NCI-H1105 treated with DMSO at 0.1 percent for 48 hours (cell line): ENCODE measurements around the gene GFRAL.
"Not testable (repeated sequence)": the region's sequence is repeated elsewhere in the genome, so short reads cannot be mapped to it uniquely, and the experiment has no call there.

Source experiments
- DNase-seq: peaks from one replicate; lab custom pipeline; 2025; lab: John Stamatoyannopoulos, UW

Gene GFRAL, protein sequence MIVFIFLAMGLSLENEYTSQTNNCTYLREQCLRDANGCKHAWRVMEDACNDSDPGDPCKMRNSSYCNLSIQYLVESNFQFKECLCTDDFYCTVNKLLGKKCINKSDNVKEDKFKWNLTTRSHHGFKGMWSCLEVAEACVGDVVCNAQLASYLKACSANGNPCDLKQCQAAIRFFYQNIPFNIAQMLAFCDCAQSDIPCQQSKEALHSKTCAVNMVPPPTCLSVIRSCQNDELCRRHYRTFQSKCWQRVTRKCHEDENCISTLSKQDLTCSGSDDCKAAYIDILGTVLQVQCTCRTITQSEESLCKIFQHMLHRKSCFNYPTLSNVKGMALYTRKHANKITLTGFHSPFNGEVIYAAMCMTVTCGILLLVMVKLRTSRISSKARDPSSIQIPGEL

DNA sequence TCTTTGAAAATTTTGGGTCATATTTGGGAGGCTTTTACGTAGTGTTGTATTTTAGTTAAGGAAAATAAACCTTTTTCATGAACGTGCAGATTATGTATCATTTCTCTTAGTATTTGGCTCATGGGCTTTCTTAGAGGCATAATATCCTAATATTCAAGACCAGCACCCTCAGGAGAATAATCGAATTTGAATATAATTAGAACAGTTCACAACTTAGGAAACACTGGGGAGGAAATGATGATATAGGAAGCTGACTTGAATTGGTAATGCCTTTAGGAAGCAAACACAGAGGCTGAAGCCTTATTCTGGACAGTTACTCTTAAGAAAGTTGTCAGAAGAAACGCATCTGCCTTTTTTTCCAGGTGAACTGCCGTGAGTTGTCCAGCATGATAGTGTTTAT lies at the start of gene GFRAL:
Gene GFRAL (plus strand): TSS at position 301 of the 400 bp plus-strand sequence. CDS start 86 bp downstream, at position 387.
- no peak for DNase-seq

GRCh38 chr6:55277646-55278045 lies 49.6 kb upstream of the GFRAL start:
- DNase-seq = no peak

- no peak for DNase-seq
Measured at GRCh38 chr6:55281215-55281614, 46.1 kb upstream of the GFRAL start.

- DNase-seq = no peak
Measured at GRCh38 chr6:55282115-55282514, 45.2 kb upstream of the GFRAL start.

- no peak for DNase-seq
Measured at GRCh38 chr6:55286824-55287223, 40.4 kb upstream of the GFRAL start.

DNA sequence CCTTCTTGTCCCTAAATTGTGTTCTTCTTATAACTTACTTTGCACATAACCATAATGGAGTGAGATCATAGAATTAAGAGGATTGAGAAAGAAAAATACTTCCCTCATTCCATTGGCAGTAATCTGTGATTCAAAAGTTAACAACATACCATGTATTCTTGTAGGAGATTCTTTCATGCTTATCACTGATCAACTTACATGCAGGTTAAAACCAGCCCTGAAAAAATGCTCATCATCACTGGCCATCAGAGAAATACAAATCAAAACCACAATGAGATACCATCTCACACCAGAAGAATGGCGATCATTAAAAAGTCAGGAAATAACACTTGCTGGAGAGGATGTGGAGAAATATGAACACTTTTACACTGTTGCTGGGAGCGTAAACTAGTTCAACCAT lies 36.5 kb upstream of the GFRAL start:
- no peak for DNase-seq

- DNase-seq = no peak
Measured at GRCh38 chr6:55293116-55293515, 34.2 kb upstream of the GFRAL start.

DNA sequence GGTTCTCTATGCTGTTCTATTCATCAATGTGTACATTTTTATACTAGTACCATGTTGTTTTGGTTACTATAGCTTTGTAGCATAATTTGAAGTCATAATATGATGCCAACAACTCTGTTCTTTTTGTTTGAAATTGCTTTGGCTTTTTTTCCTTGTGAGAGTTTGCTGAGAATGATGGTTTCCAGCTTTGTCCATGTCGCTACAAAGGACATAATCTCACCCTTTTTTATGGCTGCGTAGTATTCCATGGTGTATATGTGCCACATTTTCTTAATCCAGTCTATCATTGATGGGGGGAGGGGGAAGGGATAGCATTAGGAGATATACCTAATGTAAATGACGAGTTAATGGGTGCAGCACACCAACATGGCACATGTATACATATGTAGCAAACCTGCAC lies 30.1 kb upstream of the GFRAL start:
- not testable (repeated sequence) for DNase-seq

DNA sequence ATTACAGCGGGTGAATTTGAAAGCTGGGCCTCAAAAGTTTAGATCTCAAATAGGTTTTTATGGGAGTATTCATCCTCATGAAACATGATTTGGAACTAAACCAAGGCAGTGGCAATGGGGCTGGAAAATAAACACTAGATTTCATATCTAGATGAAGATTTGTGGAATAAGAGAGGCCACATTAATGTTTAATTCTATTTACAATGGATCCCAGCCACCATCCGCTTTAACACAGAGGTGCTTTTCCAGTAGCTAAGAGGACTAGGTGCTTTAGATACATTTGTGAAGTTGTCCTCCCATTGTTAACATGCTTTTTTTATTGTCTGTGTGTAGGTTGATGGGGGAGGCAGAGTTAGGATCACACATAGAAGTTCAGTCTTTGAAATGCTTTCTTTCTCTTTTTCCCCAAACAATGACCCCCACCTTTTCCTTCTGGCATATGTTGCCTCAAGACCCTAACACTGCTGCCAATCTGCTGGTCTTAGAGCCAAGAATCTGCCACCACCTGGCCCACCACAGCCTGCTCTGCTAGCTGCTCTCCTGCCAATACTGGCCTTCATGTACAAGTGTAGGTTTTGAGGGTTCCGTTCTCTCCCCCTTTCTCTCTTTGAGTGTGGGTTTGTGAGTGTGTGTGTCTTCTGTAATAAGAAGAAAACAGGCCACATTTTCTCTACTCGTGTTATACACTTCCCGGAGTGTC lies 27.8 kb upstream of the GFRAL start:
- DNase-seq = no peak

DNA sequence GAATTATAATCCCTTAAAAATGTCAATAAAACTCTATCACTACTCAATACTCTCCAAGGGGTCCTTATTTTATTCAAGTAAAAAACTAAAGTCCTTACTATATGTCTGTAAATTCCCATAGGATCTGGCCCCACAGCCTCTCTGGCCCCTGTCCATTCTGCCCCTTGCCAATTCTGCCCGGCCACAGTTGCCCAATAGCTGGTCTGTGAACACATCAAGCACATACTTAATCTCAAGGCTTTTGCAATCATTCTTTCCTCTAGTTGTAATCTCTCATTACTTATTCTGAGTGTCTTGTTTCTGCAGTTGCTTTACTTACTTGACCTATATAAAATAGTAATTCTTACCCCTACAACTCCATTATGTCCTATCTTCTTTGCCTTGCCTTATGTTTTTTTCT lies 22.5 kb upstream of the GFRAL start:
- DNase-seq = no peak

GRCh38 chr6:55319961-55320695 lies 7.1 kb upstream of the GFRAL start:
- no peak for DNase-seq

DNA sequence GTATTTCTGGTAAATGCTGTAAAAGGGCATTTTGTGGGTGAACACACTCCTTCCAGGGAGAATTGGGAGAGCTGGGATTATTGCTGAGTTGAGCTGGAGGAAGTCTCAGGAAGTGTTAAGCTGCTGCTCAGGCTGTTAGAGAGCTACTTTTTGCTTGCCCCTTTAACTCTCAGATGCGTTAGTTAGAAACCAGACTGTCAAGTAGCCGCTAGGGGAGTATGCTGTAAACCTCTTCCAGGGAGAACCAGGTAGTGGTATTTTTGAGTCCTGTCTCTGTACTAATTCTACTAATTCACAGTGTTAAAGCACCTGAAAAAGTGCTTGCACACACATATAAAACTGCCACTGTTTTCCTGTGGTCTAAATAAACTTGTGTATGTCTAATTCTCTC lies 6.6 kb upstream of the GFRAL start:
- no peak for DNase-seq

- DNase-seq = no peak
Measured at GRCh38 chr6:55377150-55377549, 49.9 kb downstream of the GFRAL start.

DNA sequence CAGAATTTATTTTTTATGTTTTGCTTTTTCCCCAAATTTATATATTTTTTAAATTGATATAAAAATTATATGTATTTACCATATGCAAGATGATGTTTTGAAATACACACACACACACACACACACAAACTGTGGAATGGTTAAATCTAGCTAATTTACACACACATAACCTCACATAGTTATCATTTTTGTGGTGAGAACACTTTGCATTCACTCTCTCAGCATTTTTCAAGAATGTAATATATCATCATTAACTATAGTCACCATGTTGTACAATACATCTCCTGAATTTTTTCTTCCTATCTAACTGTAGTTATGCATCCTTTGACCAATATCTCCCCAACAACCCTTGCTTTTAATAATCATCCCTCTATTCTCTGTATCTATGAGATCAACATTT lies 52.2 kb downstream of the GFRAL start:
- DNase-seq = no peak

DNA sequence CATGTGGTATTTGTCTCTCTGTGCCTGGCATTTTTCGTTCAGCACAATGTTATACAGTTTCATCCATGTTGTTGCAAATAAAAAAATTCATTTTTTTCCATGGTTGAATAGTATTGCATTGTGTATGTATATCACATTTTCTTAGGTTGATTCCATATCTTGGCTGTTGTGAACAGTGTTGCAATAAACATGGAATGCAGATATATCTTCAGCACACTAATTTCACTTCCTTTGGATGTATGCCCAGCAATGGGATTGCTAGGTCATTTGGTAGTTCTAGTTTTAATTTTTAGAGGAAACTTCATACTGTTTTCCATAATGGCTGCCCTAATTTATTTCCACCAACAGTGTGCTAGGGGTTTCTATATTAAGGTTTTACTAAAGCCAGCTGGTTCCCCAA lies 52.6 kb downstream of the GFRAL start:
- DNase-seq = no peak

DNA sequence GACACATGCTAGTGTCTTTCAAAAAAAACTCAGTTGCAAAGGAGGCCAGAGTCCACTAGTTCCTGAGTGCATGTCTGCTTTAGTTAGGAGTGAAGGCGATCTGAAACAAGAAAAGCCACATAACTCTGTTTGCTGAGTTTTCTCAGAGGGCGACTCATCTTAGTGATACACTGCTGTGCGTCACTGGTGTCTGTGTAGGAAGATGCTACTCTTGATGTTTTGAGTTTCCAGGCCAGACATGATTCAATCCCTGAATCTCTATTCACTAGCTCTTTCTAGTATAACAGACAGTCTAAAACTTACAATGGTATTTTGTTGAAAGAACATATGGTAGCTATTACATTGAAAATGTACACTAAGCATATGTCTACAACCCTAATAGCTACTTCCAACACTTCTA lies 60.9 kb downstream of the GFRAL start:
- DNase-seq = no peak

DNA sequence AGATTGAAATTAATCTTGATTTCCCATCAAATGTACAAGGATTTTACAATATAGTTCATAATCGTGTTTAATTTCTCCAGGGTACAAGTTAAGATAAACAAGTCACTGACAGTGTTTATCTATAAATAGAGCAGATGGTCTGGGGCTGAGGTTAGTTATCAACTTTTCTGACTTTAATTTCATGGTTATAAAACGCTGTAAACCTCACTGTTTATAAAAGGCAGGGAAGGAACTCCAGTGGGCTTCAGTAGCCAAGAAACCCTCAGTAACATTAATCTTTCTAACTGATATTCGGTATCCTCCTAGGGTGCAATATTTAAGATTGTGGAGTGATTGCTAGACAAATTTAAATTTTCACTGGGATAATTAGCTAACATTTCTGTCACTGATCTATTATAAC lies 68.6 kb downstream of the GFRAL start:
- DNase-seq = no peak

GRCh38 chr6:55397986-55398385 lies 70.7 kb downstream of the GFRAL start:
- DNase-seq = no peak

DNA sequence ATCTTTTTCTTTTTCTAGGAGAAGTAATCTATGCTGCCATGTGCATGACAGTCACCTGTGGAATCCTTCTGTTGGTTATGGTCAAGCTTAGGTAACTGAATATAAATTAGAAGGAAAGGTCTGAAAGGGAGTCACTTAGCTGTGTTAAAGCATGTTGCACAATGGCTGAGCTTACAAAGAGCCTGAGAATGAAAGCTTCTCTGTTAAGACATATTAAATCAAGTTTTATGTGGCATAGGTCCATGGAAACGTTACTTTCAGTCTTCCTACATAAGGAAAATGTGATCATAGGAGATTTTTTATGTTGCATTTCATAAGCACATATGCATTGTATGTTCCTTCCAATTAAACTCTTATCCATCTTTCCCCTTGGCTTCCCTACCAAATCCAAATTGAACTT lies 72.1 kb downstream of the GFRAL start:
- no peak for DNase-seq

GRCh38 chr6:55405474-55406235 lies 78.4 kb downstream of the GFRAL start:
- no peak for DNase-seq

DNA sequence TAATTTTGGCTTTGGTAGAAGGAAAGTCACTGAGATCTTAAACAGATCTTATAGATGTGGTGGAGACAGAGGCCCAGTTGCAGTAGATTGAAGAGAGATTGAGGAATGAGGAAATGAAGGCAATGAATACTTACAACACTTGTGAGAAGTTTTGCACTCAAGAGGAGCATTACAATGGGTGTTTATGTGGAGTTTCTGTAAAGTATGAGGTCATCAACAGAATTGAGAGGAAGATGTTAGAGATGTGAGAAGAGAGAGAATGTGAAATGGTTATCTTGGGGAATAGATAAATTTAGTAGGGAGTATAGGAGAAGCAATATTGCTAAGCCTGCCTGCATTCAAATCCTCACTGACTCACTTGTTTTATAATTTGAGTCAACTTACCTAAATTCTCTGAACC lies 83.4 kb downstream of the GFRAL start:
- DNase-seq = no peak

DNA sequence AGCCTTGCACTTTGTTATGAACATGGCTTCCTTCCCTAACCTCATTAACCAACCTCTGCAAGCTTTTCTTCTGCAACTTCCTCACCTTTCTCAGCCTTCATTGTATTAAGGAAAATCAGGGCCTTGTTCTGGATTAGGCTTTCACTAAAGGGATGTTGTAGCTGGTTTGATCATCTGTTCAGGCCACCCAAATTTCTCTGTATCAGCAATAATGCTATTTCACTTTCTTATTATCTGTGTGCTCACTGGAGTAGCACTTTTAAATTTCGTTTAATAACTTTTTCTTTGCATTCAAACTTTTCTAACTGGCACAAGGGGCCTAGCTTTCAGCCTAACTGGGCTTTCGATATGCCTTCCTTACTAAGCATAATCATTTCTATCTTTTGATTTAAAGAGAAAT lies 96.7 kb downstream of the GFRAL start:
- no peak for DNase-seq
